DMS153 treated with DMSO at 0.1 percent for 48 hours (cell line): ENCODE results near the gene CMTR1.

ENCODE experiments used
- DNase-seq: peaks from one replicate; lab custom pipeline; 2025; ENCODE audit not compliant: unreplicated experiment; lab: John Stamatoyannopoulos, UW

CMTR1 gene

GRCh38 chr6:37511201-37511600 is 78.2 kb downstream of the CMTR1 start:
- no peak for DNase-seq

DNA sequence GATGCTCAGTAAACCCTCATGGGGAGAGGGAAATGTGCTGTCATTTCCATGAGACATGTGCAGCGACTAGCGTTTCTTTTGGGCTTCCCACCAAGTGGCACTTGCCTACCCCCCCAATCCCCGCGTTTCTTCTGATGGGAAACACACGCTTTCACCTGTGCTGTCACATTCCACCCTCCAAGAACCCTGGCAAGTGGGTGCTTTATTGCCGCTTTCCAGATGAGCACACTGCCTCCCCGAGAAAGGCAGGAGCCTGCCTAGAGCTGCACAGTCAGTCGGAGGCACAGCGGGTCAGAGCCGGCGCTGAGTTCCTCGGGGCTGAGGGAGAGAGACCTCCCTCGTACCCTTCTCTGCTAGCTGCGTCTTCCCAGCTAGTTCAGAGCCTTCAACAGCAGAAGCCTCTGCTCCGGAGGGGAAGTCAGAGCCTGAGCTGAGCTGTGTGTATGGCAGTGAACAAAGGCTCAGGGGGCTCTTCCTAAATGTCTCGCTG is 78.9 kb downstream of the CMTR1 start:
- no peak for DNase-seq

GRCh38 chr6:37512400-37513011 is 79.5 kb downstream of the CMTR1 start:
- DNase-seq: no peak

DNA sequence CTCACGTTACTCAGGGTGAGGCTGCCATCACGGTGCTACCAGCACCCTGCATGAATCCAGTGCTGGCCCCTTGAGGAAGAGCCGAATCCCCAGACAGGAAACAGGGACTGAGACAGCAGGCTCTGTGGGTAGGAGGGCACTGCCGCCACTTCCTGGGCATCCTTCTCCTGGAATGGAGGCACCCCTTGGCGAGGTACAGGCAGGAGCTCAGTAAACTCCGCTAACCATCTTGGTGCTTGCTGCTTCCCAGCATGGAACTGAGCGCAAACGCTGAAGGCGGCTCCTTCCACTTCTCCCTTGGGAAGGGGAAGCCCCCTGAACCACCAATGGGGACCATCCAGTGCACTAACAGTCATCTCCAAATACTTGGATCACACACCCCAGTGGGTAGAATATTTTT is 80.1 kb downstream of the CMTR1 start:
- DNase-seq: no peak

GRCh38 chr6:37513576-37513975 is 80.6 kb downstream of the CMTR1 start:
- no peak for DNase-seq

- no peak for DNase-seq
Observed at GRCh38 chr6:37514321-37514771, 81.3 kb downstream of the CMTR1 start.

- no peak for DNase-seq
Observed at GRCh38 chr6:37514837-37515236, 81.8 kb downstream of the CMTR1 start.

DNA sequence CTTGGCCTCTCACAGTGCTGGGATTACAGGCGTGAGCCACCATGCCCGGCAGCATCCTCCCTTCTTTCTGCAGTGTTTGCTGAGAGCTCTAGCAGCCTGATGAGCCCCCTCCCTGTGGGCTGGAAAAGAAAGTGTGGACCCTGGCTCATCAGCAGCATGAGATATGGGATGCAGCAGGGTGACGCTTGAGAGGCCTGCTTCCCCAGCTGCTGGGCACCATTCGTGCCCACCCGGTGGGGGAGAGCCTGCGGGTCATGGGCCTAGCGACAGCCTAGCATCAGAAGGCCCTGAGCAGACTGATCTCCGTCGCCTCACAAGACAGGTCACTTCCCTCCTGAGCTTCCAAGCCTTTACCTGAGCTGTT is 82.7 kb downstream of the CMTR1 start:
- DNase-seq: no peak

DNA sequence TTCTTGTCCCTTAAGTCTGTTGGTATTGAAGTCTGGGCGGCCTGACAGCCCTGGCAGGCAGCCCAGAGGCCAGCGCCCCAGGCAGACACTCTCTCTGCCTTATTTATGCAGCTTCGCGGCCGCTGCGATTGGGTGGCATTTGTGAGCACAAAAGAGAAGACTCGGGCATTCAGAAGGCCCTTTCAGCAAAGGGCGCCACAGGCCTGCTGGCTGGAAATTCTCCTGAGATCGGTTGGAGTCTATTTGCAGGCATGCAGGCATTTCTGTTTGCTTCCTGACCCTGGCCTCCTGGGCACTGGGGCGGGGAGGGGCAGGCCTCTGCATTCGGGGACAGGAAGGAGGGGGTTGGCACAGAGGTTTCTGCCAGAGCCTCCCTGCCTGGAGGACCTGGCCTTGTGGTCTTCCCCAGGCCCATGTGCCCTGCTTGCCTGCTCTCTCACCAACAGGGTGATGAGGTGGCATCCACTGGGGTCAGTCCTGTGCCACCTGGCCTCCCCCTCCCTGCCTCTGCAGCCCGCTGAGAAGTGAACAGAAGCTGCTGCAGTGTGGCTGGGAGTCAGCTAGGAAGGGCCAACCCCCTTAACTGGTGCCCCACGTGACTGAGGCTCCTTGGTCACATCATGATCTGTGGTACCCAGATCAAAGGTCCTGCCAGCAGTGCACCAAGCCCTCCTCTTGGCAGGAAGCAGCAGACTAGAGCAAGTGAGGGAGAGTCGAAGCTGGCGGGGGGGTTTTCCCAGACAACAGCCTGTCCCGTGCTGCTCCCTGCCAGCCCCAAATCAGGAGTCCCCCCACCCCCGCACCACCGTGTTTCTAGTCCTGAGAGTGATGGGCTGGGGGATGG is 83.3 kb downstream of the CMTR1 start:
- peak; percentile 44 for DNase-seq

DNA sequence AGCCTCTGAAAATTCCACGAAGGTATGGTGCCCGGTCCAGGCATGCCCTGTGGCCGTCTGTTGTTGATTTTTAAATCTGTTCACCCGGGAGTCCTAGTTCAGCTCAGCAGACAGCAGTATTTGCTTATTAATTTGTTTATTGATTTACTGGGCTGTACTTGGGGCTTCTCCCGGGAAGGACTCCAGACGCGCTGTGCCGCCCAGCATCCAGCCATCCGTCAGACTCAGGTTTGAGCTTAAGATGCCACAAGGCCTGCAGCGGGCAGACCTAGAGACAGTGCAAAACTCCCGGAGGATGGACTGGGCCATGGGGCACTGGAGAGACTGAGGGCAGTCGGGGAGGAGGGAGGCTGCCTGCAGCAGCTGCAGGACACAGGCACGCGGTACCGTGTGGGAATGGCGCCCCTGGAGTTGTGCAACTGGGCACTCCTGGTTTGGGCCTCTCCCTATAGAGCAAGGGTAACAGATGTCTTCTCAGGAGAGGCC is 83.9 kb downstream of the CMTR1 start:
- no peak for DNase-seq

DNA sequence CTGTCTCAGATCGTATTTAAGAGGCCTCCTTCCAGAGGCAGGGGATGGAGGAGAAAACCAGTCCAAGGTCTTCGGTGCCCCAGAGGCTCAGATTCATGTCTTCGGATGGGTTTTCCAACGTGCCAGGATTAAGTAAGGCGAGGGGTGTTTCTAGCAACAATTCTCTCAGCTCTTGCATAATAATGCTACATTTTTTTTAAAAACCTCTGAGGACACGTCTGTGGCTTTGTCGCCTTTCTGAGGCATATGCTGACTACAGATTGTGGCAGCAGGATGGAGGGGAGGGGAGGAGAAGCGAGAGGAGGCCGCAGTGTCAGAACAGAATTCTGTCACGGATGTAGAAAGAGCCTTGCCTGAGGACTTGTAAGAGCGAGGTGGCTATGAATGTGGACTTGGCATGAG is 84.4 kb downstream of the CMTR1 start:
- no peak for DNase-seq

- DNase-seq: no peak
Observed at GRCh38 chr6:37518116-37518515, 85.1 kb downstream of the CMTR1 start.

DNA sequence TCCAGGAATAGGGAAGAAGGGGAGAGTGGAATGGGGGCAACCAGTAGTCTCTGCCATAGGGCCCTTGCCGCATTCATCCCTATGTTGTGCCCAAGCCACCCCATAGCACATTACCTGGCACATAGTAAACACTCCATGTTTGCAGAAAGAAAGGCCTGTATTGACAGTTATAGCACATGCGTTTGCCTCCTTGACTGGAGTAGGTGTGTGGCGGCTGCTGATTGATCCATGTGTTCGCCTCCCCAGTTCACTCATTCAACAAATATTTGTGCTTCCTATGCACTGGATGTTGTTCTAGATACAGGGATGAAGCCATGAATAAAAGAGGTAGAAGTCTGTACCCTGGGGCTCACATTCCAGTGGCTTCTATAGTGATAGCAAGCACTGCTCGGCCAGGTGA is 86.4 kb downstream of the CMTR1 start:
- DNase-seq: no peak

DNA sequence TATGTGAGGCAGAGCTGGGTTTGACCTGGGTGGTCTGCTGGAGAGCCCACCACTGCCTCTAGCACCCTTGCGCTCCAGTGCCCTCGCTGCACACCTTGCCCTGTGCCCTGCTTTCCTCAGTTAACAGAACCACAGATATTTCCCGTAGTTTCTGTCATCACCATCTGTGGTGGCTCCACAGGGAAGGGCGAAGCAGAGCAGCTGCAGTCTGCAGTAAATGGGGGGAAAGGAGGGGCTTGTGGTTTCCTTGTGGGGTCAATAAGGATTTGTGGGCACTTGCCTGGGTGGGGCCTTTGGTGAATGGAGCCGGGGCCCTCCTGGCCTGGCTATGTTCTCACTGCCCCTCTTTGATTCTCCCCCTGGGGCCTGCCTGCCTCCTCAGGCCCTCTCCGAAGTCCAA is 87.9 kb downstream of the CMTR1 start:
- no peak for DNase-seq

GRCh38 chr6:37521674-37522073 is 88.7 kb downstream of the CMTR1 start:
- no peak for DNase-seq

DNA sequence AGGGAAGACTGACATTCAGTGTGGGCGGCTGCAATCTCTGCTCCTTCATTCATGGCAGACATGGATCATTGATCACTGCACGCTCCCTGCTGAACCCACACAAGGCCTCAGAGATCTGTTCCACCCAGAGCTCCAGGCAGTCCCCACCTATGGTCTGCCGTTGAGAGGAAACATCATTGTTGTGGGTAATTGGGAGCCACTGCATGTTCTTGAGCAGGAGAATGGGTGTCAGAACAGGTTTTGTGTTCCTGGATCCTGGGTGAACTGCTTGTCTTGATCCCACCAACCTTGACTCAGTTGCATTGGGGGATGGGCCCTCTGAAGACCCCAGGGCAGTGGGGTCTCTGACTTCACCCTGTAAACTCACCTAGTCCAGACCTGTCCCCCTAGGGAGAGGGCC is 89.8 kb downstream of the CMTR1 start:
- no peak for DNase-seq

GRCh38 chr6:37523412-37523811 is 90.4 kb downstream of the CMTR1 start:
- DNase-seq: no peak

DNA sequence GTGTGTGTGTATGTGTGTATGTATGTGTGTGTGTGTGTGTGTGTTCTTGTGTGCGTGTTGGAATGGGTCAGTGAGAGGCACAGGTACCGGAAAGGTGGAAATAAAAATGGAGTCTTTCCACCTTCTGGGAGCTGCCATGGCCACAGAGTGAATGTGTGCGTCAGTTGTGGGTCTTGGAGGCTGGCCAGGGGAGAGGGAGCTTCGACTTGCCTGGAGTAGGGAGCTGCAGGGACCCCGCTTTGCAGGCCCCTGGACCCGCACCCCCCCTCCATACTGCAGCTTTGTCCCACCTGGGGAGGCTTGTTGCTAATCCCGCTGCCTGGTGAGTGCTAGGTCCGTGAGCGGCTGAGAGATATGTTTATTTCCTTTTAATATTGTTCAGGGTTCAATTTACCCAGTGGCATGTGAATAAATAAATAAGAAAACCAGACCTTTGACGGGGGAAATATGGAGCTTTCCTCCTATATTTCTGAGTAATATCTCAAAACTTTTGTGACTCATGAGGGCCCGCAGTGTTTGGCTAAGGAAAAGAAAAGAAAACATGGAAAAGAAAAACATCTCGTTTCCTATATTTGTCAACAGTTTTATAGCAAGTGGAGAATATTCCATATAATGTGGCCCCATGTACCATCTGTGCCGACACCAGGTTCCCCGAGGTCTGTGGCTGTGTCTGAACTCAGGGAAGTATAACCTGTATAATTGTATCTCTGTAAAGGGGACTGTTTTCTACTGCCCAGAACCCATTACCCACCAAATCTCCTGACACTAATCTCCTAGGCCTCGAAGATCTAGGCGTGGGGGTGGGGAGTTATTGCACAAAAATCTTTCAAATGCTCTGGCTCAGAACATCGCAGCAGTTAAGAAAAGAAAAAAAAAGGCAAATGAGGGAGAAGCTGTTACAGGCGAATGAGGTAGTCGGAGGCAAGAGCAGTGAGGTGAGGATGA is 91.3 kb downstream of the CMTR1 start:
- DNase-seq: no peak

GRCh38 chr6:37524970-37525318 is 91.9 kb downstream of the CMTR1 start:
- no peak for DNase-seq

DNA sequence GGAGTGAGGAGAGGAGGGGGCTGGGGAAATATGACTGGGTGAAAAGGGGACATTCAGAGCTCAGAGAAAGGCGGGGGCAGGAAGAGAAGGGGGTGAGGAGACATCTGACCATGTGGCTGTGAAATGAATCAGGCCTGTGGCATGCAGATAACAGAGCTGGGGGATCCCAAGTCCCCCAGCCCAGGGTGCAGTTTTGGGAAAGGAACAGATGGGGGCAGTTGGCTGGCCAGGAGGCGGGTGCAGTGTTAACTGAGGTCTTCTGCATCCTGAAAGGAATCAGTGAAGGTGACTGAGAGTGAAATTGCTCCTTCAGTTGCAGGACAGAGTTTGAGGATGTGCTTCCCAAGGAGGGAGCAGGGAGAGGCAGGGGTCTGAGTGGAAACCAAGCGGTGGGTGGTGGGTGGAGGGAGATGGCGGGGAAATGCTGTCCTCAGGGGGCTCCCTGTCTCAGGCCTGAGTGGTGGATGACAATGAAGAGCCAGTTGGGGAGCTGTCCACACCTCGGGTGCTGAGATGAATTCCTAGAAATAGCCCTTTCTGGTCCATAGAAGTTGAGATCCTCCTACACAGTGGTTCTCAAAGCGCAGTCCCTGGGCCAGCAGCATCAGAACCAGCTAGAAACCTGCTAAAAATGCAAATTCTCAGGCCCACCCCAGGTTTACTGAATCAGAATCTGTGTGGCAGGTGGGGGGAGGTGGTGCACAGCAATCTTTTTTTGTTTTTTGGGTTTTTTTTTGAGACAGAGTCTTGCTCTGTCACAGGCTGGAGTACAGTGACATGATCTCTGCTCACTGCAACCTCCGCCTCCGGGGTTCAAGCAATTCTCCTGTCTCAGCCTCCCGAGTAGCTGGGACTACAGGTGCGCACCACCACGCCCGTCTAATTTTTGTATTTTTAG is 92.7 kb downstream of the CMTR1 start:
- DNase-seq: no peak
